Loucy (cell line): ENCODE results near the gene MSN.

Experiments
- CTCF ChIP-seq: fragments of 200-600 bp; sonication (generic); conservative IDR thresholded peaks from 2 replicates; pipeline ENCODE4 v1.5.1; 2014; ENCODE audit warnings: mild to moderate bottlenecking, antibody characterized with exemption, low read length
- EZH2phosphoT487 ChIP-seq: fragments of 200-600 bp; IDR thresholded peaks from 2 replicates; pipeline ENCODE4 v1.6.1; 2018; ENCODE audit warnings: antibody characterized with exemption, mild to moderate bottlenecking, moderate library complexity, borderline replicate concordance

- no peak for TF ChIP-seq CTCF
- TF ChIP-seq EZH2phosphoT487: no peak
Measured at GRCh38 chrX:65751519-65751918, 84.1 kb downstream of the MSN start.
